HepG2 (cell line): Measurements from ENCODE around the gene NOXA1. TPM values are rescaled to one million over a fixed set of nuclear protein-coding genes. Genes with fewer than 3 reads are reported as not detected.

Source experiments
- ATAC-seq: fragments of 200-7000 bp; cut with Tn5 transposase; 3 replicates; pipeline ENCODE4 v1.9.1; 2020; ENCODE audit warnings: mild to moderate bottlenecking, moderate library complexity
- BruUV-seq: library from RNA; stranded (reverse); fragments of 400-500 nt; replicated peaks from 2 replicates; lab custom pipeline; 2021; lab: Mats Ljungman, UMichigan
- CTCF ChIA-PET: fragments of 300-600 bp; formaldehyde crosslinking; extraction: SDS; loops from one replicate; lab custom pipeline; 2021; ENCODE audit warnings: low total read pairs, inconsistent platforms, low intra/inter-chr PET ratio; lab: Yijun Ruan, JAX
- POLR2A ChIA-PET: fragments of 350-600 bp; sonication (Branson Sonifier 250); formaldehyde crosslinking; loops from one replicate; lab custom pipeline; 2020; ENCODE audit warnings: antibody characterized with exemption, inconsistent platforms; lab: Yijun Ruan, JAX
- DNase-seq: peaks from one replicate; pipeline ENCODE4 v3.0.0-alpha.2; 2015; ENCODE audit warnings: low spot score
- FAIRE-seq: peaks from 3 replicates; lab custom pipeline; 2011; peaks lifted over from hg19 to GRCh38; lab: Jason Lieb, UNC
- H2AFZ ChIP-seq: one replicate; pipeline ENCODE4 v1.6.1; 2011; ENCODE audit warnings: low read length, inconsistent platforms
- H3K27ac ChIP-seq: fragments of 300-600 bp; 3 replicates; pipeline ENCODE4 v1.8.0; 2011; ENCODE audit warnings: mixed run types, mild to moderate bottlenecking, mixed read lengths, low read length, inconsistent platforms; ENCODE audit not compliant: insufficient read depth; ENCODE audit errors: extremely low read length
- H3K27me3 ChIP-seq, 2 experiments: fragments of 200-600 bp in 1 of 2; 2 replicates in 1 of 2; 3 replicates in 1 of 2; pipeline versions ENCODE4 v1.6.0 to v1.8.0; 2011; ENCODE audit warnings: low read length in 2 of 2, mild to moderate bottlenecking in 2 of 2, moderate library complexity in 2 of 2, inconsistent platforms in 1 of 2; ENCODE audit not compliant: insufficient read depth in 2 of 2, control insufficient read depth in 1 of 2
- H3K36me3 ChIP-seq, 2 experiments: fragments of 200-600 bp in 1 of 2; replicated peaks in 1 of 2; 2 replicates in 1 of 2; 3 replicates in 1 of 2; pipeline versions ENCODE4 v1.5.1 to v1.8.0; 2011; ENCODE audit warnings: low read length in 2 of 2, inconsistent platforms in 1 of 2; ENCODE audit not compliant: insufficient read depth in 2 of 2, control insufficient read depth in 1 of 2
- H3K4me1 ChIP-seq: 2 replicates; pipeline ENCODE4 v1.5.1; 2012; ENCODE audit warnings: low read length, inconsistent platforms; ENCODE audit not compliant: insufficient read depth
- H3K4me2 ChIP-seq: 2 replicates; pipeline ENCODE4 v1.6.0; 2011; ENCODE audit warnings: low read depth, low read length, inconsistent platforms
- H3K4me3 ChIP-seq, 3 experiments: fragments of 200-600 bp in 1 of 3; sonication (generic), shearing (Covaris generic) in 1 of 3; replicated peaks in 1 of 3; 2 replicates each; pipeline ENCODE4 v1.5.1; 2011 to 2016; ENCODE audit warnings: low read length in 3 of 3, inconsistent platforms in 2 of 3, low read depth in 2 of 3, mild to moderate bottlenecking in 2 of 3, control low read depth in 1 of 3, mixed read lengths in 1 of 3; ENCODE audit not compliant: insufficient read depth in 1 of 3
- H3K79me2 ChIP-seq: one replicate; pipeline ENCODE4 v1.6.1; 2011; ENCODE audit warnings: low read length, inconsistent platforms; ENCODE audit not compliant: insufficient read depth
- H3K9ac ChIP-seq: 2 replicates; pipeline ENCODE4 v1.6.0; 2011; ENCODE audit warnings: mild to moderate bottlenecking, low read depth, low read length, inconsistent platforms; ENCODE audit not compliant: insufficient read depth
- H3K9me3 ChIP-seq: 2 replicates; pipeline ENCODE4 v1.5.1; 2012; ENCODE audit warnings: mild to moderate bottlenecking, low read length
- H4K20me1 ChIP-seq: 2 replicates; pipeline ENCODE4 v1.6.0; 2011; ENCODE audit warnings: inconsistent platforms, mild to moderate bottlenecking, low read length, moderate library complexity; ENCODE audit not compliant: insufficient read depth
- KDM3A ChIP-seq: IDR thresholded peaks from 2 replicates; pipeline ENCODE4 v1.6.1; 2018; ENCODE audit warnings: low read depth, missing compliant biosample characterization
- MXI1 ChIP-seq: IDR thresholded peaks from 3 replicates; pipeline ENCODE4 v1.6.1; 2012; ENCODE audit warnings: low read depth, low read length, inconsistent platforms, borderline replicate concordance
- NR3C1 ChIP-seq: sonication (generic); formaldehyde crosslinking; IDR thresholded peaks from 2 replicates; pipeline ENCODE4 v1.4.0; 2020; ENCODE audit warnings: missing genetic modification reagents
- PAX8 ChIP-seq: sonication (generic); formaldehyde crosslinking; IDR thresholded peaks from 2 replicates; pipeline ENCODE4 v1.8.0; 2022; ENCODE audit warnings: mild to moderate bottlenecking, missing genetic modification reagents, borderline replicate concordance
- ZBTB38 ChIP-seq: sonication (generic); formaldehyde crosslinking; IDR thresholded peaks from 2 replicates; pipeline ENCODE4 v1.5.1; 2020; ENCODE audit warnings: mild to moderate bottlenecking, missing genetic modification reagents
- ZNF143 ChIP-seq: sonication (generic); formaldehyde crosslinking; IDR thresholded peaks from 2 replicates; pipeline ENCODE4 v1.4.0; 2020; ENCODE audit warnings: missing genetic modification reagents
- ZNF180 ChIP-seq: sonication (generic); formaldehyde crosslinking; IDR thresholded peaks from 2 replicates; pipeline ENCODE4 v1.4.0; 2020; ENCODE audit warnings: low read depth, missing genetic modification reagents, borderline replicate concordance
- ZNF367 ChIP-seq: sonication (generic); formaldehyde crosslinking; IDR thresholded peaks from 2 replicates; pipeline ENCODE4 v1.4.0; 2020; ENCODE audit warnings: missing genetic modification reagents, borderline replicate concordance
- ZNF790 ChIP-seq: sonication (generic); formaldehyde crosslinking; IDR thresholded peaks from 2 replicates; pipeline ENCODE4 v1.8.0; 2022; ENCODE audit warnings: missing genetic modification reagents, mild to moderate bottlenecking, borderline replicate concordance
- ZSCAN9 ChIP-seq: IDR thresholded peaks from 2 replicates; pipeline ENCODE4 v1.6.1; 2016; ENCODE audit warnings: borderline replicate concordance
- WGBS: methylation state at CpG from one replicate; pipeline ENCODE4 v1.1.6; 2017; ENCODE audit warnings: low lambda C conversion rate; 5-methylcytosine and 5-hydroxymethylcytosine counted together
- in situ Hi-C: cut with HindIII; loops from 2 replicates; pipeline ENCODE4 v1.10.0; 2017; ENCODE audit warnings: low pct_unique_long_range_greater_than_20kb; ENCODE audit not compliant: extremely low pct_ligation_motif_present
- intact Hi-C: fragments of 100-400 bp; cut with micrococcal nuclease; formaldehyde crosslinking; loops from one replicate; pipeline ENCODE4 v1.10.0; 2022; ENCODE audit not compliant: unreplicated experiment
- polyA plus RNA-seq, 8 experiments: library from polyadenylated mRNA; depleted of rRNA in 3 of 8; stranded (reverse) in 7 of 8; unstranded in 1 of 8; fragments of >200 nt; fragmentation: Illumina TruSeq in 4 of 8; extraction: Trizol in 4 of 8; gene quantifications; 2 replicates each; pipeline versions ENCODE4 v1.2.1 to v1.2.3, GENCODE V29; 2011 to 2016; ENCODE audit warnings: low read depth in 4 of 8, missing spikeins in 1 of 8, mixed read lengths in 1 of 8; ENCODE audit not compliant: insufficient read depth in 1 of 8
- total RNA-seq, 5 experiments: library from RNA; depleted of rRNA; stranded (reverse); fragments of >200 nt; fragmentation: Illumina TruSeq; extraction: Trizol; gene quantifications; 2 replicates each; pipeline ENCODE4 v1.2.3, GENCODE V29; 2016; ENCODE audit warnings: low read depth in 1 of 5
- TF ChIP-seq, protein P1 (sequence below): IDR thresholded peaks from 2 replicates; pipeline ENCODE4 v1.6.1; 2016
- TF ChIP-seq, protein P2 (sequence below): sonication (generic); formaldehyde crosslinking; IDR thresholded peaks from 2 replicates; pipeline ENCODE4 v1.5.0; 2020; ENCODE audit warnings: missing genetic modification reagents
- TF ChIP-seq, protein P3 (sequence below): sonication (generic); formaldehyde crosslinking; IDR thresholded peaks from 2 replicates; pipeline ENCODE4 v1.4.0; 2020; ENCODE audit warnings: mild to moderate bottlenecking, missing genetic modification reagents

Gene NOXA1
- total and polyA plus RNA-seq, 2 of the 13 experiments (the other 11 are each of a cell fraction or from before 2014, with no cell fraction given), result 0.78 to 1.2 TPM

DNA sequence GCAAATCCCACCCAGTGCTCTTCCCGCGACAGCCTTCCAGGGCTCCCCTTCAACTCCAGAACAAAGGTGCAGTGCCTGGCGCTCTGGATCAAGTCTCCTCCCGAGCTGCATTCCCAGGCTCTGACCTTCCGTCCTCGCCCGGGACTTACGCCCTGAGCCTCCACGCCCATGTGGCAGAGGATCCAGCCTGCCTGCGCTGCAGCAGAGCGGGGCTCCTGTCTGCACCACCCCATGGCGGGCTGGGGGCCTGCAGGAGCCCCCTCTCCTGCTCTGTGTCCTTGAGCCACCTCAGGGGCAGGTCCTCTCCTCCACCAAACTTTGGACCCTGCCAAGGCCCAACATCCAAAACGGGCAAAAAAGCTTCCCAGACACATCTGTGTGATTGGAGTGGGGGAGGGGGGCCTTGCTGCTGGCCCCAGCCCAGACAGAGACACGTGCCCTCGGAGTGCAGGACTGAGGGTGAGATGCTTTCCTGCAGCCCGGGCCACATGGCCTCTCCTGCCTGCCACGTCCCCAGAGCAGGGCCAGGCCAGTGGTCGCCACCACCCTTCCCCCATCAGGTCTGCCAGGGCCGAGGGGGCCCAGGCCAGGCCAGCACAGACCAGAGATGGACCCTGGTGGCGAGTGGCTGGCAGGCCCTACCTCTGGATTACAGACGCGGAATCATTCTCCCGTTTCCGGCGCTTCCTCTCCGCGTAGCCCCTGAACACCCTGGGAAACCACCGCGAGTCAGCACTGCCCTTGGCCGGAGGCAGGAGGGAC is 31.6 kb downstream of the NOXA1 start (continued):
- TF ChIP-seq, protein P1, sequence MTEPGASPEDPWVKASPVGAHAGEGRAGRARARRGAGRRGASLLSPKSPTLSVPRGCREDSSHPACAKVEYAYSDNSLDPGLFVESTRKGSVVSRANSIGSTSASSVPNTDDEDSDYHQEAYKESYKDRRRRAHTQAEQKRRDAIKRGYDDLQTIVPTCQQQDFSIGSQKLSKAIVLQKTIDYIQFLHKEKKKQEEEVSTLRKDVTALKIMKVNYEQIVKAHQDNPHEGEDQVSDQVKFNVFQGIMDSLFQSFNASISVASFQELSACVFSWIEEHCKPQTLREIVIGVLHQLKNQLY (CRISPR knock-in tag), result peak; percentile 97
- TF ChIP-seq ZSCAN9 (CRISPR knock-in tag) (peak; percentile 88; the same call in 1 of the 2 replicates), KDM3A (CRISPR knock-in tag) (peak; percentile 40; the same call in 1 of the 2 replicates), ZNF180 (CRISPR knock-in tag) (no peak)
- TF ChIP-seq, protein P2, sequence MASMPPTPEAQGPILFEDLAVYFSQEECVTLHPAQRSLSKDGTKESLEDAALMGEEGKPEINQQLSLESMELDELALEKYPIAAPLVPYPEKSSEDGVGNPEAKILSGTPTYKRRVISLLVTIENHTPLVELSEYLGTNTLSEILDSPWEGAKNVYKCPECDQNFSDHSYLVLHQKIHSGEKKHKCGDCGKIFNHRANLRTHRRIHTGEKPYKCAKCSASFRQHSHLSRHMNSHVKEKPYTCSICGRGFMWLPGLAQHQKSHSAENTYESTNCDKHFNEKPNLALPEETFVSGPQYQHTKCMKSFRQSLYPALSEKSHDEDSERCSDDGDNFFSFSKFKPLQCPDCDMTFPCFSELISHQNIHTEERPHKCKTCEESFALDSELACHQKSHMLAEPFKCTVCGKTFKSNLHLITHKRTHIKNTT, result no peak

DNA sequence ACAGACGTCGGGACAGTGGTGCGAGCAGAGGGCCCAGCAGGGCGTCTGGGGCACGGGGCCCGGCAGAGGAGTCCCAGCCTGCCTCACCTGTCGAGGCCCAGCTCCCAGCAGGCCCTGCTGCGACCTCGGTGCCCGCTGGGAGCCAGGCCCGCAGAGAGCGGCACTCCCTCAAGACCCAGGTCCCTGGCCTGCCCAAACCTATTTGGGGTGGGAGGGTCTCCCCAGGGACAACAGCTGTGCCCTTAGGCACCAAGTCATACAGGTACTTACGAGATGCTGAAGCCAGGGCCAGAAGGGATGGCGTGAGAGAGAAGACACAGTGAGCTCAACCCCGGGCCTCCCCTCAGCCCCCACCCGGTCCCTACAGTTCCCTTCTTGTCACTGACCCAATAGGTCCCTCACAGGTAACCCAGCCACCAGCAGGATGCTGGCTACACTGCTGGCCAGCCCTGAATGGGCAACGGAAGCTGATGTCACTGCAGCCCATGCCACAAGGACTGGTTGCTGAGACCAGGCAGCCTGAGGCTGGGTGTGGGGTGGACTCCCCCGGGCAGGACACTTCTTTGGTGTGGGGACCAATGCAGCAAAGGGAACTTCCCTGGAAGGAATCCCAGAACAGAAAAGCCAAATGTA is 32.3 kb downstream of the NOXA1 start:
- Histone ChIP-seq H3K9ac (peak overlapping the region; percentile 70), H3K79me2 (peaks cover 31% of the 10 kb centered on the region), H4K20me1 (peaks cover 11% of the 10 kb centered on the region; the same call in 1 of the 2 replicates), H3K27ac (peak overlapping the region; percentile 99), H3K9me3 (no peaks in the 10 kb centered on the region), H3K4me3 (peak overlapping the region in 1 of 3 experiments; percentile 95; a peak in 2 of 6 replicates), H3K36me3 (peaks cover 12 to 36% of the 10 kb centered on the region in 2 experiments), H3K4me2 (peak overlapping the region; percentile 96), H3K27me3 (no peaks in the 10 kb centered on the region), H3K4me1 (peaks cover 76% of the 10 kb centered on the region), H2AFZ (no peak overlapping the region)
- POLR2A ChIA-PET, result interaction anchor here (0.6 to 1.3 kb wide), 7 partner anchors 7 to 213 kb away, joined by 3 to 9 read pairs (median 4); partner anchors contain the start of genes ENTPD8, EXD3, NOXA1 and TOR4A
- CTCF ChIA-PET, result no interaction called here
- BruUV-seq, result no TSS peak
- WGBS, result 91% methylated on average over 6 of the region's 18 CpGs
- no peak for DNase-seq
- ATAC-seq, result peak; percentile 1; the same call in 1 of the 3 replicates
- in situ Hi-C loops (no loop called here), intact Hi-C loops (no loop called here)
- no peak for FAIRE-seq
- TF ChIP-seq, protein P3, sequence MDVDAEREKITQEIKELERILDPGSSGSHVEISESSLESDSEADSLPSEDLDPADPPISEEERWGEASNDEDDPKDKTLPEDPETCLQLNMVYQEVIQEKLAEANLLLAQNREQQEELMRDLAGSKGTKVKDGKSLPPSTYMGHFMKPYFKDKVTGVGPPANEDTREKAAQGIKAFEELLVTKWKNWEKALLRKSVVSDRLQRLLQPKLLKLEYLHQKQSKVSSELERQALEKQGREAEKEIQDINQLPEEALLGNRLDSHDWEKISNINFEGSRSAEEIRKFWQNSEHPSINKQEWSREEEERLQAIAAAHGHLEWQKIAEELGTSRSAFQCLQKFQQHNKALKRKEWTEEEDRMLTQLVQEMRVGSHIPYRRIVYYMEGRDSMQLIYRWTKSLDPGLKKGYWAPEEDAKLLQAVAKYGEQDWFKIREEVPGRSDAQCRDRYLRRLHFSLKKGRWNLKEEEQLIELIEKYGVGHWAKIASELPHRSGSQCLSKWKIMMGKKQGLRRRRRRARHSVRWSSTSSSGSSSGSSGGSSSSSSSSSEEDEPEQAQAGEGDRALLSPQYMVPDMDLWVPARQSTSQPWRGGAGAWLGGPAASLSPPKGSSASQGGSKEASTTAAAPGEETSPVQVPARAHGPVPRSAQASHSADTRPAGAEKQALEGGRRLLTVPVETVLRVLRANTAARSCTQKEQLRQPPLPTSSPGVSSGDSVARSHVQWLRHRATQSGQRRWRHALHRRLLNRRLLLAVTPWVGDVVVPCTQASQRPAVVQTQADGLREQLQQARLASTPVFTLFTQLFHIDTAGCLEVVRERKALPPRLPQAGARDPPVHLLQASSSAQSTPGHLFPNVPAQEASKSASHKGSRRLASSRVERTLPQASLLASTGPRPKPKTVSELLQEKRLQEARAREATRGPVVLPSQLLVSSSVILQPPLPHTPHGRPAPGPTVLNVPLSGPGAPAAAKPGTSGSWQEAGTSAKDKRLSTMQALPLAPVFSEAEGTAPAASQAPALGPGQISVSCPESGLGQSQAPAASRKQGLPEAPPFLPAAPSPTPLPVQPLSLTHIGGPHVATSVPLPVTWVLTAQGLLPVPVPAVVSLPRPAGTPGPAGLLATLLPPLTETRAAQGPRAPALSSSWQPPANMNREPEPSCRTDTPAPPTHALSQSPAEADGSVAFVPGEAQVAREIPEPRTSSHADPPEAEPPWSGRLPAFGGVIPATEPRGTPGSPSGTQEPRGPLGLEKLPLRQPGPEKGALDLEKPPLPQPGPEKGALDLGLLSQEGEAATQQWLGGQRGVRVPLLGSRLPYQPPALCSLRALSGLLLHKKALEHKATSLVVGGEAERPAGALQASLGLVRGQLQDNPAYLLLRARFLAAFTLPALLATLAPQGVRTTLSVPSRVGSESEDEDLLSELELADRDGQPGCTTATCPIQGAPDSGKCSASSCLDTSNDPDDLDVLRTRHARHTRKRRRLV (CRISPR knock-in tag), result no peak
- TF ChIP-seq ZNF790 (CRISPR knock-in tag) (no peak), ZNF367 (CRISPR knock-in tag) (0 out of 2 replicates have a peak, but pooled peaks have one; percentile 16), NR3C1 (no peak), ZBTB38 (CRISPR knock-in tag) (0 out of 2 replicates have a peak, but pooled peaks have one; percentile 96), MXI1 (no peak), PAX8 (CRISPR knock-in tag) (0 out of 2 replicates have a peak, but pooled peaks have one; percentile 36), ZNF143 (CRISPR knock-in tag) (peak; percentile 40; the same call in 1 of the 2 replicates)
